ENCODE results near the gene ATG12. TPM values are rescaled to one million over a fixed set of nuclear protein-coding genes. Genes with fewer than 3 reads are reported as not detected.

Gene ATG12
- total RNA-seq, 1 donor from 2014 or later: 122 TPM

GRCh38 chr5:115800108-115800507 is 41.3 kb downstream of the ATG12 start:
- H3K36me3 Mint-ChIP-seq: peaks cover 11% of the 10 kb centered on the region
- no peak overlapping the region for H3K27ac Mint-ChIP-seq

GRCh38 chr5:115798252-115798651 is 43.1 kb downstream of the ATG12 start:
- Histone ChIP-seq H2AFZ (replicated peaks) (no peak overlapping the region), H3F3A (ENCODE audit: low read depth) (no peaks in the 10 kb centered on the region), H3K36me3 (no peaks in the 10 kb centered on the region), H3K27me3 (no peaks in the 10 kb centered on the region), H3K4me2 (no peak overlapping the region), H3K9me3 (ENCODE audit: low read depth) (no peaks in the 10 kb centered on the region), H3K9ac (no peak overlapping the region), H3K4me3 (no peak overlapping the region), H4K20me1 (ENCODE audit: low read depth) (no peaks in the 10 kb centered on the region), H3K79me2 (ENCODE audit: low read depth) (no peaks in the 10 kb centered on the region), H3K27ac (no peak overlapping the region), H3K4me1 (no peaks in the 10 kb centered on the region)
- Mint-ChIP-seq H3K4me3 (no peak overlapping the region), H3K27me3 (ENCODE audit: insufficient read depth, low read depth) (no peaks in the 10 kb centered on the region), H3K4me1 (no peaks in the 10 kb centered on the region), H3K36me3 (peaks cover 2% of the 10 kb centered on the region), H3K9me3 (no peaks in the 10 kb centered on the region), H3K27ac (no peak overlapping the region)
- DNase-seq (ENCODE audit: low spot score): no peak
- TF ChIP-seq EZH2 (IDR thresholded peaks at IDR 0.05) (no peak), EZH2phosphoT487 (IDR thresholded peaks at IDR 0.05) (no peak)
- TF ChIP-seq, protein P1, sequence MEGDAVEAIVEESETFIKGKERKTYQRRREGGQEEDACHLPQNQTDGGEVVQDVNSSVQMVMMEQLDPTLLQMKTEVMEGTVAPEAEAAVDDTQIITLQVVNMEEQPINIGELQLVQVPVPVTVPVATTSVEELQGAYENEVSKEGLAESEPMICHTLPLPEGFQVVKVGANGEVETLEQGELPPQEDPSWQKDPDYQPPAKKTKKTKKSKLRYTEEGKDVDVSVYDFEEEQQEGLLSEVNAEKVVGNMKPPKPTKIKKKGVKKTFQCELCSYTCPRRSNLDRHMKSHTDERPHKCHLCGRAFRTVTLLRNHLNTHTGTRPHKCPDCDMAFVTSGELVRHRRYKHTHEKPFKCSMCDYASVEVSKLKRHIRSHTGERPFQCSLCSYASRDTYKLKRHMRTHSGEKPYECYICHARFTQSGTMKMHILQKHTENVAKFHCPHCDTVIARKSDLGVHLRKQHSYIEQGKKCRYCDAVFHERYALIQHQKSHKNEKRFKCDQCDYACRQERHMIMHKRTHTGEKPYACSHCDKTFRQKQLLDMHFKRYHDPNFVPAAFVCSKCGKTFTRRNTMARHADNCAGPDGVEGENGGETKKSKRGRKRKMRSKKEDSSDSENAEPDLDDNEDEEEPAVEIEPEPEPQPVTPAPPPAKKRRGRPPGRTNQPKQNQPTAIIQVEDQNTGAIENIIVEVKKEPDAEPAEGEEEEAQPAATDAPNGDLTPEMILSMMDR (IDR thresholded peaks at IDR 0.05): no peak

More at GRCh38 chr5:115800108-115800507, 41.3 kb downstream of the ATG12 start:
- Histone ChIP-seq H3K4me1 (no peaks in the 10 kb centered on the region), H3K36me3 (no peaks in the 10 kb centered on the region), H3F3A (ENCODE audit: low read depth) (no peaks in the 10 kb centered on the region), H3K27ac (no peak overlapping the region), H3K79me2 (ENCODE audit: low read depth) (no peaks in the 10 kb centered on the region), H3K9ac (no peak overlapping the region), H3K27me3 (no peaks in the 10 kb centered on the region), H3K4me3 (no peak overlapping the region), H3K4me2 (no peak overlapping the region), H4K20me1 (ENCODE audit: low read depth) (no peaks in the 10 kb centered on the region), H3K9me3 (ENCODE audit: low read depth) (no peaks in the 10 kb centered on the region), H2AFZ (replicated peaks) (no peak overlapping the region)
- no peak overlapping the region for H3K4me3 Mint-ChIP-seq
- DNase-seq (ENCODE audit: low spot score): no peak
- no peaks in the 10 kb centered on the region for H3K9me3 Mint-ChIP-seq
- TF ChIP-seq, protein P1 (IDR thresholded peaks at IDR 0.05): no peak
- TF ChIP-seq EZH2phosphoT487 (IDR thresholded peaks at IDR 0.05) (no peak), EZH2 (IDR thresholded peaks at IDR 0.05) (no peak)
- no peaks in the 10 kb centered on the region for H3K27me3 Mint-ChIP-seq (ENCODE audit: insufficient read depth, low read depth)
- no peaks in the 10 kb centered on the region for H3K4me1 Mint-ChIP-seq

GRCh38 chr5:115796656-115797055 is 44.7 kb downstream of the ATG12 start:
- no peaks in the 10 kb centered on the region for H3K4me1 ChIP-seq
- no peaks in the 10 kb centered on the region for H3K9me3 Mint-ChIP-seq
- peaks cover 2% of the 10 kb centered on the region for H3K36me3 Mint-ChIP-seq
- H3K4me2 ChIP-seq: no peak overlapping the region
- no peak overlapping the region for H2AFZ ChIP-seq (replicated peaks)
- H3K27me3 Mint-ChIP-seq (ENCODE audit: insufficient read depth, low read depth): no peaks in the 10 kb centered on the region
- no peaks in the 10 kb centered on the region for H3K79me2 ChIP-seq (ENCODE audit: low read depth)
- no peaks in the 10 kb centered on the region for H3K9me3 ChIP-seq (ENCODE audit: low read depth)
- no peaks in the 10 kb centered on the region for H3F3A ChIP-seq (ENCODE audit: low read depth)
- no peak overlapping the region for H3K4me3 Mint-ChIP-seq
- TF ChIP-seq, protein P1 (IDR thresholded peaks at IDR 0.05): no peak
- no peak for TF ChIP-seq EZH2 (IDR thresholded peaks at IDR 0.05)
- TF ChIP-seq EZH2phosphoT487 (IDR thresholded peaks at IDR 0.05): no peak
- no peaks in the 10 kb centered on the region for H3K36me3 ChIP-seq
- no peak overlapping the region for H3K4me3 ChIP-seq
- H3K9ac ChIP-seq: no peak overlapping the region
- H3K27ac ChIP-seq: no peak overlapping the region
- H3K4me1 Mint-ChIP-seq: no peaks in the 10 kb centered on the region
- H3K27ac Mint-ChIP-seq: no peak overlapping the region
- no peaks in the 10 kb centered on the region for H3K27me3 ChIP-seq
- DNase-seq (ENCODE audit: low spot score): no peak
- H4K20me1 ChIP-seq (ENCODE audit: low read depth): no peaks in the 10 kb centered on the region

All from neural progenitor cell (in vitro differentiated cells).